Measurements from ENCODE around the gene FOXP1.

DNA sequence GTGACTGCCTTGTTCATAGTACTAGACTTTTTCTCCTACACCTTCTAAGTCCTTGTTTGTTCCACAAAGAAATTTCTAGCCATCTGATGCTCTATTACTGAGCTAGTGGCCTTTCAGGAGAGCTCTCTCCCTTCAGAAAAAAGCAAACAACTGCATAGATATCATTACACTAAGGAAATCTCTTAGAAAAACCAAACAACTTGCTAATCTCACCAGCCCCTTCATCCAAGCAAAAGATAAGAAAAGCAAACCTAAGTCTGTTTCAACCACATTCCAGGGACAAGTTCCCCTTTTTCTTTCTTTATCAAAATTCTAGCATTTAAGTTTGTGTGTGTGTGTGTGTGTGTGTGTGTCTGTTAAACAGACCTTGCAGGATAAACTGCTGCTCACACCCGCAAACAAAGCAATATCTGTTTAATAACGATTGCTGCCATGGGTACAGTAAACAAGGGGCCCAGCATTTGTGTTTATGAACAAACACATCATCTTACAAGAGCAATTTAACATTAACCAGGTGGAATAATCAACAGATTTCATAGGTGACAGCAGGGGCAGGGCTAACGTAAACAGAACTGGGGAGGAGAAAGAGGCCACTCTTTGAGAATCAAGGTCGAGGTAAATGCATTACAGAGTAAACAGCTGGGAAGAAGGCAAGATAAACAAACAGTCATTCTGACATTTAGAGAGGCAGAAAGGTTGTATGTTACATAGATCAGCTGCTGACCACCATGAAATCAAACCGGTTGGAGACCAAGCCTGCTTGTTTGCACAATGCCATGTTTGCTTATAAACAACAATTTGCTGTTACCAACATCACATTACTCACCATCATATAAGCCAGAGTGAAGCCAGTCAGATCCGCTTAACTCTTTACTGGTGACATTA is 375.1 kb downstream of the FOXP1 start:
- TF ChIP-seq CTCF (IDR thresholded peaks at IDR 0.05) (no peak), EZH2 (IDR thresholded peaks at IDR 0.05; ENCODE audit: borderline replicate concordance, insufficient read depth, low read depth, low read length, poor library complexity, severe bottlenecking) (no peak)

All from B cell (primary cell).